Thoracic aorta (tissue), 2 donors: Measurements from ENCODE around the gene LGALS12. TPM values are rescaled to one million over a fixed set of nuclear protein-coding genes. Genes with fewer than 3 reads are reported as not detected.
"Not testable (repeated sequence)": the region's sequence is repeated elsewhere in the genome, so short reads cannot be mapped to it uniquely, and the experiment has no call there.

ENCODE experiments used
- ATAC-seq: fragments of 150-250 bp; one replicate; pipeline ENCODE4 v1.8.0; 2017; ENCODE audit warnings: low read depth; ENCODE audit not compliant: insufficient number of reproducible peaks, low FRiP score
- DNase-seq: peaks from one replicate; pipeline ENCODE4 v3.0.0-alpha.2; 2020; ENCODE audit warnings: low spot score
- H3K27ac ChIP-seq, 2 donors: fragments of 200-600 bp; sonication (generic); 1 replicate in 1 of 2; 2 replicates in 1 of 2; pipeline ENCODE4 v1.5.1; 2016; ENCODE audit warnings: mild to moderate bottlenecking in 2 of 2, moderate library complexity in 2 of 2
- H3K27me3 ChIP-seq: fragments of 200-600 bp; sonication (generic); replicated peaks from 2 replicates; pipeline ENCODE4 v1.6.0; 2016; ENCODE audit warnings: mild to moderate bottlenecking; ENCODE audit not compliant: insufficient read depth
- H3K36me3 ChIP-seq: fragments of 200-600 bp; sonication (generic); one replicate; pipeline ENCODE4 v1.5.1; 2016
- H3K4me1 ChIP-seq, 2 donors: fragments of 200-600 bp; sonication (generic); 1 replicate in 1 of 2; 2 replicates in 1 of 2; pipeline versions ENCODE4 v1.5.1 to v1.6.0; 2016; ENCODE audit warnings: low read depth in 2 of 2, mild to moderate bottlenecking in 1 of 2; ENCODE audit not compliant: control insufficient read depth in 1 of 2
- H3K4me3 ChIP-seq: fragments of 200-600 bp; sonication (generic); 2 replicates; pipeline ENCODE4 v1.5.1; 2016; ENCODE audit warnings: mild to moderate bottlenecking
- H3K9me3 ChIP-seq: fragments of 200-600 bp; sonication (generic); 2 replicates; pipeline ENCODE4 v1.5.1; 2016
- total RNA-seq, 2 donors: library from RNA; depleted of rRNA; stranded (reverse); fragments of >200 nt; gene quantifications; one replicate each; pipeline versions ENCODE4 v1.1.0 to v1.2.3, GENCODE V29; 2016
- TF ChIP-seq, protein P1 (sequence below): fragments of 200-600 bp; sonication (generic); IDR thresholded peaks from one replicate; pipeline ENCODE4 v1.5.1; 2019; ENCODE audit warnings: antibody characterized with exemption

LGALS12 gene
- total RNA-seq, 2 donors from 2014 or later: 0.54 TPM; not detected in 1

DNA sequence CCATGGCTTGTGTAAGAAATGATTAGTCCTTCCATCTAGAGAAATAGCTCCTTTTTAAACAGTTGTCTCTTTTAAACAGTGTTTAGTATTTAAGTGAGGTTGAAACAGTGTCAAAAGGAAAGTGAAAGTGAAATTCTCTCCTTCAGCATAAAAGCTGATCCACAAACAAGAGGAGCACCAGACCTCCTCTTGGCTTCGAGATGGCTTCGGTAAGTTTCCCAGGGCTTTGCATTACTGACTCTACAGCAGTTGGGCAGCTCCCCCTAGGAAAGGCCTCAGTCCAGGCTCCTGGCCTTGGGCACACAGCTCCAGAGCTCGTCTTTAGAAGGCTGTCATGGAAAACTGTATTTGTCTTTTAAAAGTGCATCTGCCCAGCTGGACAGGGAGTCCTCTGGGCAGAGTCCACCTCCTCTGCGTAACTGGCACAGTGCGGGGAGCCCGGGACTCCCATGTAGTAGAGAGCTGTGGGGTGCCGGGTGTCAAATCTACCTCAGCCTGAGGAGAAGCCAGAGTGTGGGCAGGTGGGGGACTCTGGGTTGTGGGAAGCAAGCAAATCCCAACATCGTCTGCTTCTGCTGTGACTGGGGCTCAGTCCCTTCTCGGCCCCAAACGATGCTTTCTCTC lies 30.9 kb downstream of the LGALS12 start, which contains the start of gene PLAAT4:
TSS of gene PLAAT4 (plus strand) at position 140 of the 624 bp plus-strand sequence. CDS start at position 201, 61 bp downstream.
- H3K27me3 ChIP-seq: no peaks in the 10 kb centered on the region
- no peak for DNase-seq

DNA sequence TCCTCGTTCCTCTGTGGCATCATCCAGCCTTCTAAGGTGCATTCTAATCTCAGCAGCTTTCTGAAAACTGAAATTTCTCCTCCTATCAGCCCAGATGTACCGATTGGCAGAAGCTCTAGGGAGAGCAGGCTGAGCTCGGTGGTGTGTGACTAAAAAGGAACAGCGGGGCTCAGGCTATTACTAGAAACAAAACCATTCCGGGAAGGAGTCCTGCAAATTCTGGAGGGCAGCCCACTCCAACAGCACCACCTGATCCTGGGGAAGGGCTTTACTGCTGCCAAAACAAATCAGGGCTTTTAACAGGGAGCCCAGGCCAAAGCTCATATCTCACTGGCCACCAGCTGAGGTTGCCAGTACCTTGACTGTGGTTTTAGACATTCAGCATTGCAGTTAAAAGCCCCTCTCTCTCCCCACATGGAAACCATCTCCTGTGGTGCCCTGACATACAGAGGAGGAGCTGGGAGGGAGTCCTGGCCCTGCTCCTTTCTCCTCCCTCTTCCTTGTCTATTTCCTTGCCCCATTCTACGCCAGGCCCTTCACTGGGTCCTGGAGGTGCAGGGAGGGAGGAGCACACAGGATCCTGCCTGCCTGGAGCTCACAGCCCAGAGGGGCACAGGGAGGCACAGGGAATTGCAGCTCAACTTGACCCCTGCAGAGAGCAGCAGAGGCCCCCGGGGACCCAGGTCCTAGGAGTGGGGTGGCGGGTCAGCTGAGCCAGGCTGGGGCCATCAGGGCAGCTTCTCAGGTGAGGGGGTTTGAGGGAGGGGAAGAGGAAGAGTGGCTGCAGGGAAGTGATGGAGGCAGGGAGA lies 31.6 kb downstream of the LGALS12 start:
- H3K9me3 ChIP-seq: no peaks in the 10 kb centered on the region
- H3K4me1 ChIP-seq: peaks cover 11 to 35% of the 10 kb centered on the region in 2 donors
- ATAC-seq (peak; percentile 74), DNase-seq (peak; percentile 52)
- no peaks in the 10 kb centered on the region for H3K27me3 ChIP-seq
- TF ChIP-seq, protein P1, sequence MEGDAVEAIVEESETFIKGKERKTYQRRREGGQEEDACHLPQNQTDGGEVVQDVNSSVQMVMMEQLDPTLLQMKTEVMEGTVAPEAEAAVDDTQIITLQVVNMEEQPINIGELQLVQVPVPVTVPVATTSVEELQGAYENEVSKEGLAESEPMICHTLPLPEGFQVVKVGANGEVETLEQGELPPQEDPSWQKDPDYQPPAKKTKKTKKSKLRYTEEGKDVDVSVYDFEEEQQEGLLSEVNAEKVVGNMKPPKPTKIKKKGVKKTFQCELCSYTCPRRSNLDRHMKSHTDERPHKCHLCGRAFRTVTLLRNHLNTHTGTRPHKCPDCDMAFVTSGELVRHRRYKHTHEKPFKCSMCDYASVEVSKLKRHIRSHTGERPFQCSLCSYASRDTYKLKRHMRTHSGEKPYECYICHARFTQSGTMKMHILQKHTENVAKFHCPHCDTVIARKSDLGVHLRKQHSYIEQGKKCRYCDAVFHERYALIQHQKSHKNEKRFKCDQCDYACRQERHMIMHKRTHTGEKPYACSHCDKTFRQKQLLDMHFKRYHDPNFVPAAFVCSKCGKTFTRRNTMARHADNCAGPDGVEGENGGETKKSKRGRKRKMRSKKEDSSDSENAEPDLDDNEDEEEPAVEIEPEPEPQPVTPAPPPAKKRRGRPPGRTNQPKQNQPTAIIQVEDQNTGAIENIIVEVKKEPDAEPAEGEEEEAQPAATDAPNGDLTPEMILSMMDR: no peak
- H3K36me3 ChIP-seq: no peaks in the 10 kb centered on the region
- peak overlapping the region; percentile 74 for H3K4me3 ChIP-seq
- peak overlapping the region; percentile 86 to 89 for H3K27ac ChIP-seq

More for the DNA sequence above, 30.9 kb downstream of the LGALS12 start, which contains the start of gene PLAAT4:
- H3K36me3 ChIP-seq: no peaks in the 10 kb centered on the region
- no peak for ATAC-seq
- peak within 1 kb of the TSS; percentile 86 to 89 for H3K27ac ChIP-seq
- peaks cover 18 to 42% of the 10 kb centered on the region in 2 donors for H3K4me1 ChIP-seq
- TF ChIP-seq, protein P1: no peak
- no peaks in the 10 kb centered on the region for H3K9me3 ChIP-seq
- H3K4me3 ChIP-seq: peak within 1 kb of the TSS; percentile 74

DNA sequence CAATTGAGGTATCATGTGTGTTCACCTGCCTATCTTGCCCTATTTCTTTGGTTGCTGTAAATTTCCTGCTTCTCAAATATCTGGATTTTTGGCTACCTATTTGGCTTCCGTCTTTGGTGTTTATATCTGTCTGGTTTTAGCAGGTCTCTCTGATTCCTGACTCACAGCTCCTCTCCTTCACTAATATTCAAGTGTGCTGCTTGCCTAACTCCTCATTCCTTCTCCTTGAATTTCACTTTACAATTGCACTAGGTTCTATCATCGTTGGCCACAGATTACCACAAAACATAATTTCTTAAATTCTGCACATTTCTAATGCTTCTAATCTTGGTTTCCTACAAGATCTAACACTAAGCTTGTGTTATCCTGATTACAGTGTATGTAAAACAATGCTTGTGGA lies 36.6 kb downstream of the LGALS12 start:
- not testable (repeated sequence) for H3K4me3 ChIP-seq, H3K27ac ChIP-seq, DNase-seq, ATAC-seq, H3K27me3 ChIP-seq, H3K36me3 ChIP-seq, H3K9me3 ChIP-seq
- peaks cover 8 to 14% of the 10 kb centered on the region in 2 donors for H3K4me1 ChIP-seq

DNA sequence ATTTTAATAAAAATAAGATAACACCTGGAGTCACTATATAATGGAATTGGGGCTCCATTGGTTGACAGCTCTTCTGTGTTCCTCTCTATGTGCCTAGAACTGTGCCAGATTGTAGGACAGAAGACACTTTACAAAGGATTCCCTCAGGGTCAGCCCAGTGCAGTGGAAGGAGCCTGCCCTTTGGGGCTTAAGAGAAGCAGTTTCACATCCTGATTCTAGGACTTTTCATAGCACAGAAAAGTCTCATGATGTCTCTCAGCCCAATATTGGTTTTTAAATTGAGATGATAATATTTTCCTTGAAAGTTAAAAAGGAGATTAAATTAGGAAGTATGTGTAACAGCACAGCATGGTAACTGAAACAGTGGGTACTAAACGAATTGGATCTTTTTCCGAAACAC lies 37.8 kb downstream of the LGALS12 start:
- TF ChIP-seq, protein P1: no peak
- Histone ChIP-seq H3K27me3 (no peaks in the 10 kb centered on the region), H3K27ac (no peak overlapping the region), H3K9me3 (no peaks in the 10 kb centered on the region), H3K4me1 (peaks cover 0 to 2% of the 10 kb centered on the region in 2 donors), H3K36me3 (no peaks in the 10 kb centered on the region), H3K4me3 (no peak overlapping the region)
- no peak for DNase-seq
- ATAC-seq: no peak

DNA sequence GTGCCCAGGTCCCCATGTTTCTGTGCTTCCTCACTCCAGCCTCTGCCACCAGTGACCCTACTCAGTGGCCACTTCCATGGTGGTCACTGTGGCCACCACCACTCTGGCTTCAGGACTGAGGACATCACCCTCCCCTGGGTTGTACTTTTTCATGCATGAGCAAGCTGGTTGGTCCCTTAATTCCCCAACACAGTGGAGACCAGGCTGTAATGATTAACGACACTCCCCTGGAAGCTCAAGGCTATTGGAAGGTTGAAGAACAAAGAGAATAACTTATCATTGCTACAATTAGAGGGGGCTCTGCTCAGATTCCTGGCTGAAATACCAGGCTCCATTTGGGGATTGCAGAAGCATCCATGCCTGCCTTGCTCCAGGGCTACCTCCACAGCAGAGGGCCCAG lies 41.2 kb downstream of the LGALS12 start:
- DNase-seq (no peak), ATAC-seq (no peak)
- no peaks in the 10 kb centered on the region for H3K27me3 ChIP-seq
- no peak overlapping the region for H3K27ac ChIP-seq
- no peaks in the 10 kb centered on the region for H3K9me3 ChIP-seq
- H3K4me3 ChIP-seq: no peak overlapping the region
- TF ChIP-seq, protein P1: no peak
- no peaks in the 10 kb centered on the region for H3K36me3 ChIP-seq
- no peaks in the 10 kb centered on the region for H3K4me1 ChIP-seq
